B cell (primary cell): ENCODE results near the gene GADL1. TPM values are rescaled to one million over a fixed set of nuclear protein-coding genes. Genes with fewer than 3 reads are reported as not detected.

Experiments
- ATAC-seq: fragments of 200-7000 bp; cut with Tn5 transposase; one replicate; pipeline ENCODE4 v1.10.0; 2021; ENCODE audit warnings: low read depth, mild to moderate bottlenecking, moderate number of reproducible peaks, moderate library complexity
- CTCF ChIA-PET: fragments of 350-600 bp; sonication (Branson Sonifier 250); formaldehyde crosslinking; loops from one replicate; lab custom pipeline; 2021; ENCODE audit warnings: antibody characterized with exemption, inconsistent platforms; lab: Charles Lee
- POLR2A ChIA-PET: fragments of 350-600 bp; sonication (Branson Sonifier 250); formaldehyde crosslinking; loops from one replicate; lab custom pipeline; 2021; ENCODE audit warnings: antibody characterized with exemption; lab: Charles Lee
- DNase-seq: peaks from one replicate; pipeline ENCODE4 v3.0.0; 2013
- H2AFZ ChIP-seq: 2 replicates; pipeline ENCODE4 v1.6.1; 2012; ENCODE audit warnings: mild to moderate bottlenecking, low read depth, low read length; ENCODE audit not compliant: insufficient read depth, poor library complexity, severe bottlenecking
- H3K27ac ChIP-seq, 2 donors: 1 replicate in 1 of 2; 2 replicates in 1 of 2; pipeline ENCODE4 v1.5.1; 2012 to 2013; ENCODE audit warnings: low read length in 2 of 2, mild to moderate bottlenecking in 2 of 2, moderate library complexity in 1 of 2
- H3K27me3 ChIP-seq, 4 experiments: fragments of 200-600 bp in 1 of 4; sonication (generic) in 1 of 4; replicated peaks in 1 of 4; 1 replicate in 2 of 4; 2 replicates in 2 of 4; pipeline versions ENCODE4 v1.6.1 to v1.7.0; 2013 to 2016; ENCODE audit warnings: low read length in 3 of 4, mild to moderate bottlenecking in 2 of 4, mixed read lengths in 1 of 4, moderate library complexity in 1 of 4; ENCODE audit not compliant: insufficient read depth in 4 of 4, control insufficient read depth in 3 of 4; ENCODE audit errors: control extremely low read depth in 1 of 4
- H3K36me3 ChIP-seq, 2 experiments: replicated peaks in 1 of 2; 1 replicate in 1 of 2; 2 replicates in 1 of 2; pipeline versions ENCODE4 v1.6.1 to v1.7.1; 2013; ENCODE audit warnings: low read length in 1 of 2; ENCODE audit not compliant: insufficient read depth in 2 of 2, control insufficient read depth in 1 of 2; ENCODE audit errors: control extremely low read depth in 1 of 2, extremely low read depth in 1 of 2
- H3K4me1 ChIP-seq, 2 donors: fragments of 200-600 bp in 1 of 2; sonication (generic) in 1 of 2; 1 replicate in 1 of 2; 2 replicates in 1 of 2; pipeline versions ENCODE4 v1.5.1 to v1.6.1; 2013 to 2017; ENCODE audit warnings: low read length in 2 of 2; ENCODE audit not compliant: control insufficient read depth in 2 of 2, insufficient read depth in 2 of 2
- H3K4me2 ChIP-seq: replicated peaks from 2 replicates; pipeline ENCODE3; 2012; ENCODE audit warnings: mild to moderate bottlenecking, low read depth, low read length; ENCODE audit not compliant: poor library complexity, severe bottlenecking
- H3K4me3 ChIP-seq, 5 experiments: fragments of 200-600 bp in 1 of 5; sonication (generic) in 1 of 5; 1 replicate in 3 of 5; 2 replicates in 2 of 5; pipeline versions ENCODE4 v1.5.1 to v1.7.0; 2011 to 2016; ENCODE audit warnings: low read length in 4 of 5, mild to moderate bottlenecking in 4 of 5, low read depth in 2 of 5, control low read depth in 1 of 5, moderate library complexity in 1 of 5; ENCODE audit not compliant: insufficient read depth in 1 of 5; ENCODE audit errors: control extremely low read depth in 1 of 5, extremely low read depth in 1 of 5
- H3K79me2 ChIP-seq: fragments of 200-600 bp; sonication (generic); one replicate; pipeline ENCODE4 v1.6.0; 2016; ENCODE audit warnings: low read length; ENCODE audit not compliant: control insufficient read depth, insufficient read depth
- H3K9ac ChIP-seq: fragments of 200-600 bp; sonication (generic); 2 replicates; pipeline ENCODE4 v1.6.1; 2017; ENCODE audit warnings: mild to moderate bottlenecking, low read length, moderate library complexity
- H3K9me3 ChIP-seq, 3 donors: one replicate each; pipeline versions ENCODE4 v1.6.1 to v1.7.1; 2013; ENCODE audit warnings: low read length in 2 of 3; ENCODE audit not compliant: control insufficient read depth in 2 of 3, insufficient read depth in 1 of 3; ENCODE audit errors: control extremely low read depth in 1 of 3
- H4K20me1 ChIP-seq: 2 replicates; pipeline ENCODE4 v1.6.0; 2012; ENCODE audit warnings: mild to moderate bottlenecking, low read length; ENCODE audit not compliant: insufficient read depth, control insufficient read depth, poor library complexity, severe bottlenecking
- H3K27ac Mint-ChIP-seq: one replicate; pipeline ENCODE4 v1.8.0; 2021; ENCODE audit warnings: mixed read lengths
- H3K27me3 Mint-ChIP-seq: one replicate; pipeline ENCODE4 v1.8.0; 2021; ENCODE audit warnings: mixed read lengths
- H3K4me1 Mint-ChIP-seq: one replicate; pipeline ENCODE4 v1.8.0; 2021; ENCODE audit warnings: mixed read lengths
- H3K4me3 Mint-ChIP-seq: one replicate; pipeline ENCODE4 v1.8.0; 2021; ENCODE audit warnings: mixed read lengths
- H3K9me3 Mint-ChIP-seq: one replicate; pipeline ENCODE4 v1.8.0; 2022; ENCODE audit warnings: mixed read lengths; ENCODE audit not compliant: insufficient read depth
- EZH2 ChIP-seq: IDR thresholded peaks from 2 replicates; pipeline ENCODE4 v1.6.1; 2012; ENCODE audit warnings: borderline replicate concordance, low read depth, mild to moderate bottlenecking, moderate library complexity, low read length; ENCODE audit not compliant: insufficient read depth, poor library complexity, severe bottlenecking
- WGBS: methylation state at CpG from one replicate; pipeline ENCODE4 v1.1.5; 2013; ENCODE audit warnings: missing lambda C conversion rate; ENCODE audit not compliant: insufficient coverage; 5-methylcytosine and 5-hydroxymethylcytosine counted together
- intact Hi-C: fragments of 100-400 bp; cut with micrococcal nuclease; formaldehyde crosslinking; loops from one replicate; pipeline ENCODE4 v1.10.0; 2022
- polyA plus RNA-seq: library from polyadenylated mRNA; depleted of rRNA; stranded (reverse); fragments of >200 nt; gene quantifications from 2 replicates; pipeline ENCODE4 v1.2.3, GENCODE V29; 2012
- total RNA-seq, 2 donors: library from RNA; stranded (reverse); fragments of 120-200 nt in 1 of 2; gene quantifications; 1 replicate in 1 of 2; 2 replicates in 1 of 2; pipeline versions ENCODE4 v1.2.3 to v1.2.4, GENCODE V29; 2013 to 2022
- TF ChIP-seq, protein P1 (sequence below): fragments of 200-600 bp; IDR thresholded peaks from one replicate; pipeline ENCODE4 v1.8.0; 2022; ENCODE audit warnings: antibody characterized with exemption, mild to moderate bottlenecking

Gene GADL1
- total and polyA plus RNA-seq, 2 donors (not counting 1 experiment from before 2014, with no cell fraction given): not detected

DNA sequence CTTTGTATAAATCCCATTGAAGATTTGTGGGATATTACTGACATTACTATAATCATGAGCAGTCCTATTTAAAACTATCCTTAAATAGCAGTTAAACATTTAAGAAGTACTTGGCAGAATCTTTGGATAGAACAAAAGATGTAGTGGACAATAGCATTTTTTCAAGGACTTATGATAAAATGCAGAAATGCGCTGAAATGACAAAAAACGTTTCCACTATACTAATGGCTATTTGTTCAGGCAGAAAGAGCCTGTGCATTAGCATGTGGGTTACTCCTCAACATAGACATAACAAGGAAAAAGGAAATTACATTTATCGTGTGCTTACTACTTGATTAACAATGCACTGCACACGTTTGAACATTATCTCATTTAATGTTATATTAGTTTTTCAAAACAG is 80.7 kb downstream of the GADL1 start:
- peaks cover 8% of the 10 kb centered on the region for H3K27me3 Mint-ChIP-seq
- H3K9me3 Mint-ChIP-seq: no peaks in the 10 kb centered on the region
- H4K20me1 ChIP-seq: no peaks in the 10 kb centered on the region
- no peak for TF ChIP-seq EZH2
- TF ChIP-seq, protein P1, sequence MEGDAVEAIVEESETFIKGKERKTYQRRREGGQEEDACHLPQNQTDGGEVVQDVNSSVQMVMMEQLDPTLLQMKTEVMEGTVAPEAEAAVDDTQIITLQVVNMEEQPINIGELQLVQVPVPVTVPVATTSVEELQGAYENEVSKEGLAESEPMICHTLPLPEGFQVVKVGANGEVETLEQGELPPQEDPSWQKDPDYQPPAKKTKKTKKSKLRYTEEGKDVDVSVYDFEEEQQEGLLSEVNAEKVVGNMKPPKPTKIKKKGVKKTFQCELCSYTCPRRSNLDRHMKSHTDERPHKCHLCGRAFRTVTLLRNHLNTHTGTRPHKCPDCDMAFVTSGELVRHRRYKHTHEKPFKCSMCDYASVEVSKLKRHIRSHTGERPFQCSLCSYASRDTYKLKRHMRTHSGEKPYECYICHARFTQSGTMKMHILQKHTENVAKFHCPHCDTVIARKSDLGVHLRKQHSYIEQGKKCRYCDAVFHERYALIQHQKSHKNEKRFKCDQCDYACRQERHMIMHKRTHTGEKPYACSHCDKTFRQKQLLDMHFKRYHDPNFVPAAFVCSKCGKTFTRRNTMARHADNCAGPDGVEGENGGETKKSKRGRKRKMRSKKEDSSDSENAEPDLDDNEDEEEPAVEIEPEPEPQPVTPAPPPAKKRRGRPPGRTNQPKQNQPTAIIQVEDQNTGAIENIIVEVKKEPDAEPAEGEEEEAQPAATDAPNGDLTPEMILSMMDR: no peak
- no peak overlapping the region for H3K4me3 ChIP-seq
- H3K79me2 ChIP-seq: no peaks in the 10 kb centered on the region
- H3K27ac Mint-ChIP-seq: no peak overlapping the region
- no peak overlapping the region for H3K27ac ChIP-seq
- H3K9ac ChIP-seq: no peak overlapping the region
- no peak overlapping the region for H2AFZ ChIP-seq
- CTCF ChIA-PET: no interaction called here
- H3K4me1 Mint-ChIP-seq: no peaks in the 10 kb centered on the region
- no peak overlapping the region for H3K4me3 Mint-ChIP-seq
- no peaks in the 10 kb centered on the region for H3K4me1 ChIP-seq
- no CpG with 5 or more reads among the region's 4 CpGs for WGBS
- no peaks in the 10 kb centered on the region for H3K9me3 ChIP-seq
- H3K36me3 ChIP-seq: no peaks in the 10 kb centered on the region
- POLR2A ChIA-PET: no interaction called here
- ATAC-seq: no peak
- intact Hi-C loops: no loop called here
- DNase-seq: no peak
- H3K4me2 ChIP-seq: no peak overlapping the region
- H3K27me3 ChIP-seq: peaks cover 0 to 3% (median 0%) of the 10 kb centered on the region in 4 experiments

DNA sequence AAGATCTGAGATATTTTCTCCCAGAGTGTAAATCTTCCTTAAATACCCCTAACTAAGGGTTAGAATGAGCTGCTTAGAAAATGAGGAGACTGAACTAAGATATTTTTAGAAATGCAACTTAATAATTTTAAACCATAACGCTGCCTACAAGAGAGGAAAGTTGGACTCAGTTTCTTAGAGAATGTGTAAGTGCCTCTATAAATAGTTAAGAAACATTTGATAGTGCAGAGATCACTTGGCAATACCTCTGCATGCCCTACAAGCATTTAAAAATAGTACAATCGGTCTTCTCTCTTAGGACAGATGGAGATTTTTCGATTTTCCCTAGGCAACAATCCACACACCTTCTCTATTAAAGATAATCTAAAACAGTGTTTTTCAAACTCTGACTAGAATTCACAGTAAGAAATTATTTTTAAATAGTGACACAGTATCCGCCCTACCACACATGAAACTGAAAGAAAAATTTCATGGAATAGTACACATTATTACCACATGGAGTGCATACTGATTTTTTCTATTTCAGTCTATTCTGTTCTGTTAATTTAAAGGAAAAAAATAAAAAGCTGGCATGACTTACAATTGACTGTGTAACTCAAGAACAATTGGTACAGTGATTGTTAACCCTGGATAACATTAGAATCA is 83.2 kb downstream of the GADL1 start:
- H3K4me1 Mint-ChIP-seq: no peaks in the 10 kb centered on the region
- POLR2A ChIA-PET: no interaction called here
- no peak for TF ChIP-seq EZH2
- TF ChIP-seq, protein P1: no peak
- no peak overlapping the region for H3K4me3 Mint-ChIP-seq
- Histone ChIP-seq H3K27me3 (no peaks in the 10 kb centered on the region), H3K4me1 (no peaks in the 10 kb centered on the region), H3K27ac (no peak overlapping the region), H3K79me2 (no peaks in the 10 kb centered on the region), H3K4me2 (no peak overlapping the region), H3K9ac (no peak overlapping the region), H2AFZ (no peak overlapping the region), H4K20me1 (no peaks in the 10 kb centered on the region), H3K9me3 (no peaks in the 10 kb centered on the region), H3K36me3 (no peaks in the 10 kb centered on the region), H3K4me3 (no peak overlapping the region)
- WGBS: 80% methylated on average over 1 of the region's 4 CpGs
- no peak overlapping the region for H3K27ac Mint-ChIP-seq
- intact Hi-C loops: no loop called here
- CTCF ChIA-PET: no interaction called here
- H3K27me3 Mint-ChIP-seq: peaks cover 13% of the 10 kb centered on the region
- no peak for ATAC-seq
- no peak for DNase-seq
- H3K9me3 Mint-ChIP-seq: no peaks in the 10 kb centered on the region
